Caco-2 (cell line): ENCODE results near the gene COPS3. TPM values are rescaled to one million over a fixed set of nuclear protein-coding genes. Genes with fewer than 3 reads are reported as not detected.

Experiments
- BruUV-seq: library from RNA; stranded (reverse); fragments of 400-500 nt; replicated peaks from 2 replicates; lab custom pipeline; 2021; lab: Mats Ljungman, UMichigan
- CTCF ChIA-PET: fragments of 300-600 bp; sonication (Branson Sonifier 250); formaldehyde crosslinking; loops from one replicate; lab custom pipeline; 2022; ENCODE audit warnings: antibody characterized with exemption; lab: Charles Lee
- POLR2A ChIA-PET: fragments of 300-600 bp; sonication (Branson Sonifier 250); formaldehyde crosslinking; loops from one replicate; lab custom pipeline; 2022; ENCODE audit warnings: antibody characterized with exemption; lab: Charles Lee
- DNase-seq, 2 experiments: peaks; one replicate each; pipeline versions ENCODE4 v3.0.0 to v3.0.0-alpha.2; 2020 to 2022
- H3K27me3 ChIP-seq: replicated peaks from 2 replicates; pipeline ENCODE4 v1.6.0; 2011; ENCODE audit warnings: low read length; ENCODE audit not compliant: control insufficient read depth, insufficient read depth
- H3K36me3 ChIP-seq: 2 replicates; pipeline ENCODE4 v1.5.1; 2011; ENCODE audit warnings: low read length; ENCODE audit not compliant: control insufficient read depth, insufficient read depth
- H3K4me1 ChIP-seq: fragments of 250-450 bp; sonication (Bioruptor Pico); 2 replicates; pipeline ENCODE4 v1.5.1; 2020; ENCODE audit warnings: mild to moderate bottlenecking
- H3K4me3 ChIP-seq: 2 replicates; pipeline ENCODE4 v1.5.1; 2011; ENCODE audit warnings: low read depth, mild to moderate bottlenecking, control low read depth, low read length
- H3K9me3 ChIP-seq: fragments of 250-450 bp; sonication (Bioruptor Pico); 2 replicates; pipeline ENCODE4 v1.5.1; 2020; ENCODE audit warnings: mild to moderate bottlenecking, moderate library complexity
- H3K27ac Mint-ChIP-seq: one replicate; pipeline ENCODE4 v1.8.0; 2022; ENCODE audit warnings: mixed read lengths; ENCODE audit not compliant: unreplicated experiment
- H3K27me3 Mint-ChIP-seq: one replicate; pipeline ENCODE4 v1.8.0; 2022; ENCODE audit warnings: mixed read lengths; ENCODE audit not compliant: insufficient read depth, unreplicated experiment
- H3K36me3 Mint-ChIP-seq: one replicate; pipeline ENCODE4 v1.8.0; 2022; ENCODE audit warnings: mild to moderate bottlenecking, mixed read lengths; ENCODE audit not compliant: insufficient read depth, unreplicated experiment
- H3K4me1 Mint-ChIP-seq: one replicate; pipeline ENCODE4 v1.8.0; 2022; ENCODE audit warnings: low read depth, mixed read lengths; ENCODE audit not compliant: unreplicated experiment
- H3K4me3 Mint-ChIP-seq: one replicate; pipeline ENCODE4 v1.8.0; 2022; ENCODE audit warnings: mild to moderate bottlenecking, moderate library complexity, mixed read lengths; ENCODE audit not compliant: unreplicated experiment
- H3K9me3 Mint-ChIP-seq: one replicate; pipeline ENCODE4 v1.8.0; 2022; ENCODE audit warnings: mixed read lengths; ENCODE audit not compliant: unreplicated experiment
- intact Hi-C: fragments of 100-400 bp; cut with micrococcal nuclease; formaldehyde crosslinking; loops from one replicate; pipeline ENCODE4 v1.10.0; 2022; ENCODE audit not compliant: unreplicated experiment
- total RNA-seq: library from RNA; stranded (reverse); gene quantifications from 2 replicates; pipeline ENCODE4 v1.2.3, GENCODE V29; 2022
- TF ChIP-seq, protein P1 (sequence below), 2 experiments: fragments of 200-600 bp in 1 of 2; IDR thresholded peaks; 1 replicate in 1 of 2; 2 replicates in 1 of 2; pipeline versions ENCODE4 v1.5.1 to v1.8.0; 2011 to 2022; ENCODE audit warnings: antibody characterized with exemption in 1 of 2, control low read depth in 1 of 2, inconsistent platforms in 1 of 2, low read depth in 1 of 2, low read length in 1 of 2, mild to moderate bottlenecking in 1 of 2, moderate library complexity in 1 of 2; ENCODE audit not compliant: insufficient read depth in 1 of 2, severe bottlenecking in 1 of 2, unreplicated experiment in 1 of 2

Gene COPS3
- total RNA-seq, 1 experiment from 2014 or later: 120 TPM

- no peak overlapping the region for H3K27ac Mint-ChIP-seq
- TF ChIP-seq, protein P1, sequence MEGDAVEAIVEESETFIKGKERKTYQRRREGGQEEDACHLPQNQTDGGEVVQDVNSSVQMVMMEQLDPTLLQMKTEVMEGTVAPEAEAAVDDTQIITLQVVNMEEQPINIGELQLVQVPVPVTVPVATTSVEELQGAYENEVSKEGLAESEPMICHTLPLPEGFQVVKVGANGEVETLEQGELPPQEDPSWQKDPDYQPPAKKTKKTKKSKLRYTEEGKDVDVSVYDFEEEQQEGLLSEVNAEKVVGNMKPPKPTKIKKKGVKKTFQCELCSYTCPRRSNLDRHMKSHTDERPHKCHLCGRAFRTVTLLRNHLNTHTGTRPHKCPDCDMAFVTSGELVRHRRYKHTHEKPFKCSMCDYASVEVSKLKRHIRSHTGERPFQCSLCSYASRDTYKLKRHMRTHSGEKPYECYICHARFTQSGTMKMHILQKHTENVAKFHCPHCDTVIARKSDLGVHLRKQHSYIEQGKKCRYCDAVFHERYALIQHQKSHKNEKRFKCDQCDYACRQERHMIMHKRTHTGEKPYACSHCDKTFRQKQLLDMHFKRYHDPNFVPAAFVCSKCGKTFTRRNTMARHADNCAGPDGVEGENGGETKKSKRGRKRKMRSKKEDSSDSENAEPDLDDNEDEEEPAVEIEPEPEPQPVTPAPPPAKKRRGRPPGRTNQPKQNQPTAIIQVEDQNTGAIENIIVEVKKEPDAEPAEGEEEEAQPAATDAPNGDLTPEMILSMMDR (IDR thresholded peaks at IDR 0.05; ENCODE audit: insufficient read depth in 1 of 2, low read depth in 1 of 2, low read length in 1 of 2, severe bottlenecking in 1 of 2, unreplicated experiment in 1 of 2): no peak
- Histone ChIP-seq H3K27me3 (no peaks in the 10 kb centered on the region), H3K36me3 (peaks cover 3% of the 10 kb centered on the region), H3K4me1 (no peaks in the 10 kb centered on the region), H3K9me3 (no peaks in the 10 kb centered on the region), H3K4me3 (no peak overlapping the region)
- peaks cover 87% of the 10 kb centered on the region for H3K36me3 Mint-ChIP-seq
- intact Hi-C loops: no loop called here
- H3K4me1 Mint-ChIP-seq: no peaks in the 10 kb centered on the region
- H3K4me3 Mint-ChIP-seq: no peak overlapping the region
- ChIA-PET CTCF (no interaction called here), POLR2A (no interaction called here)
- no TSS peak for BruUV-seq
- DNase-seq: no peak
- no peaks in the 10 kb centered on the region for H3K9me3 Mint-ChIP-seq
- no peaks in the 10 kb centered on the region for H3K27me3 Mint-ChIP-seq
These were observed 27.6 kb downstream of the COPS3 start for GRCh38 chr17:17253406-17253805.

- H3K4me3 Mint-ChIP-seq: no peak overlapping the region
- CTCF ChIA-PET: no interaction called here
- TF ChIP-seq, protein P1 (IDR thresholded peaks at IDR 0.05; ENCODE audit: insufficient read depth in 1 of 2, low read depth in 1 of 2, low read length in 1 of 2, severe bottlenecking in 1 of 2, unreplicated experiment in 1 of 2): no peak
- Histone ChIP-seq H3K9me3 (no peaks in the 10 kb centered on the region), H3K36me3 (peaks cover 3% of the 10 kb centered on the region), H3K4me3 (no peak overlapping the region), H3K27me3 (no peaks in the 10 kb centered on the region), H3K4me1 (no peaks in the 10 kb centered on the region)
- no peaks in the 10 kb centered on the region for H3K27me3 Mint-ChIP-seq
- POLR2A ChIA-PET: no interaction called here
- no peak overlapping the region for H3K27ac Mint-ChIP-seq
- no peaks in the 10 kb centered on the region for H3K9me3 Mint-ChIP-seq
- H3K36me3 Mint-ChIP-seq: peaks cover 87% of the 10 kb centered on the region
- intact Hi-C loops: no loop called here
- no peak for DNase-seq
- no TSS peak for BruUV-seq
- H3K4me1 Mint-ChIP-seq: no peaks in the 10 kb centered on the region
These were observed 28.8 kb downstream of the COPS3 start for GRCh38 chr17:17252149-17252661.

DNA sequence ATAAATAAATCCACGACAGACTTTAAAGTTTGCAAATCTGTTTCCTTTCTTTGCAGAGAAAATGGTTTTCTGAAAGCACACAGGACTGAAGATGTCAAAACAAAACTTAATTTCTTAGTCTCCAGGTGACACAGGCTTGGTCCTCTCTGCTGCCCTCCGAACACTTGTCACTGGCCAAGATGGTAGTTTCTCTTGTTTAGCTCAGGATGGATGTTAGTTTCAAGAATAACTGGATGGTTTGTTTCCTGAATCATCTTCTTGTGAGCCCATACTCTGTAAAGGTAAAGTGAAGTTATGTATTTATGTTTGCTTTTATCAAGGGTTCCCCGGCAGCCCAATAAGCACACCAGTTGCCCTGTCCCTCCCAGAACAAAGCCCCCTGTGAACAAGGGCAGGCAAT lies 34.2 kb downstream of the COPS3 start:
- Mint-ChIP-seq H3K36me3 (peaks cover 58% of the 10 kb centered on the region), H3K9me3 (no peaks in the 10 kb centered on the region), H3K27me3 (no peaks in the 10 kb centered on the region), H3K4me3 (no peak overlapping the region), H3K27ac (no peak overlapping the region), H3K4me1 (no peaks in the 10 kb centered on the region)
- DNase-seq: no peak
- Histone ChIP-seq H3K4me1 (no peaks in the 10 kb centered on the region), H3K4me3 (no peak overlapping the region), H3K9me3 (no peaks in the 10 kb centered on the region), H3K27me3 (no peaks in the 10 kb centered on the region), H3K36me3 (peaks cover 1% of the 10 kb centered on the region)
- intact Hi-C loops: no loop called here
- TF ChIP-seq, protein P1 (IDR thresholded peaks at IDR 0.05; ENCODE audit: insufficient read depth in 1 of 2, low read depth in 1 of 2, low read length in 1 of 2, severe bottlenecking in 1 of 2, unreplicated experiment in 1 of 2): no peak
- ChIA-PET CTCF (no interaction called here), POLR2A (no interaction called here)
- no TSS peak for BruUV-seq
